Endothelial cell of umbilical vein (primary cell): Measurements from ENCODE around the gene ACOT7. TPM values are rescaled to one million over a fixed set of nuclear protein-coding genes. Genes with fewer than 3 reads are reported as not detected.

Experiments
- BruUV-seq: library from RNA; stranded (reverse); fragments of 400-500 nt; replicated peaks from 2 replicates; lab custom pipeline; 2021; lab: Mats Ljungman, UMichigan
- CTCF ChIA-PET: fragments of 300-600, 350-600 bp; sonication (Branson Sonifier 250); formaldehyde crosslinking; loops from one replicate; lab custom pipeline; 2021; ENCODE audit warnings: antibody characterized with exemption, inconsistent platforms; lab: Charles Lee
- POLR2A ChIA-PET: fragments of 300-600, 350-600 bp; sonication (Branson Sonifier 250); formaldehyde crosslinking; loops from one replicate; lab custom pipeline; 2021; ENCODE audit warnings: antibody characterized with exemption, inconsistent platforms; lab: Charles Lee
- DNase-seq: peaks from one replicate; pipeline ENCODE4 v3.0.0-alpha.2; 2011; ENCODE audit warnings: low read depth, low spot score
- FAIRE-seq: peaks from 2 replicates; lab custom pipeline; 2011; peaks lifted over from hg19 to GRCh38; lab: Jason Lieb, UNC
- H2AFZ ChIP-seq: 2 replicates; pipeline ENCODE4 v1.6.0; 2012; ENCODE audit warnings: low read depth, low read length, control low read depth, inconsistent platforms
- H3K27ac ChIP-seq: 2 replicates; pipeline ENCODE4 v1.5.1; 2011; ENCODE audit warnings: low read depth, mild to moderate bottlenecking, control low read depth, low read length, moderate library complexity; ENCODE audit not compliant: insufficient read depth
- H3K27me3 ChIP-seq, 2 experiments: 2 replicates each; pipeline versions ENCODE4 v1.6.0 to v1.6.1; 2011; ENCODE audit warnings: low read length in 2 of 2, mixed read lengths in 1 of 2; ENCODE audit not compliant: control insufficient read depth in 2 of 2, insufficient read depth in 2 of 2
- H3K36me3 ChIP-seq, 2 experiments: 2 replicates in 1 of 2; 3 replicates in 1 of 2; pipeline ENCODE4 v1.5.1; 2011; ENCODE audit warnings: low read length in 2 of 2, mild to moderate bottlenecking in 1 of 2, moderate library complexity in 1 of 2; ENCODE audit not compliant: control insufficient read depth in 2 of 2, insufficient read depth in 2 of 2; ENCODE audit errors: extremely low read depth in 1 of 2
- H3K4me1 ChIP-seq: 3 replicates; pipeline ENCODE4 v1.5.1; 2011; ENCODE audit warnings: mild to moderate bottlenecking, low read length; ENCODE audit not compliant: control insufficient read depth, insufficient read depth; ENCODE audit errors: extremely low read depth
- H3K4me2 ChIP-seq: 2 replicates; pipeline ENCODE4 v1.6.1; 2011; ENCODE audit warnings: low read length, control low read depth, mixed read lengths; ENCODE audit not compliant: insufficient read depth
- H3K4me3 ChIP-seq, 3 experiments: fragments of 200-600 bp in 1 of 3; sonication (generic), shearing (Covaris generic) in 1 of 3; replicated peaks in 1 of 3; 2 replicates each; pipeline ENCODE4 v1.5.1; 2011 to 2016; ENCODE audit warnings: control low read depth in 3 of 3, low read length in 3 of 3, mild to moderate bottlenecking in 2 of 3, inconsistent platforms in 1 of 3, low read depth in 1 of 3, moderate library complexity in 1 of 3; ENCODE audit not compliant: insufficient read depth in 1 of 3
- H3K79me2 ChIP-seq: 2 replicates; pipeline ENCODE4 v1.6.0; 2012; ENCODE audit warnings: low read length, inconsistent platforms; ENCODE audit not compliant: control insufficient read depth, insufficient read depth
- H3K9ac ChIP-seq: replicated peaks from 2 replicates; pipeline ENCODE3; 2011; ENCODE audit warnings: low read length, control low read depth; ENCODE audit not compliant: insufficient read depth; ENCODE audit errors: extremely low read depth
- H3K9me1 ChIP-seq: replicated peaks from 3 replicates; pipeline ENCODE4 v1.6.0; 2011; ENCODE audit warnings: mild to moderate bottlenecking, low read length; ENCODE audit not compliant: control insufficient read depth, insufficient read depth; ENCODE audit errors: extremely low read depth
- H3K9me3 ChIP-seq: replicated peaks from 2 replicates; pipeline ENCODE4 v1.5.1; 2012; ENCODE audit warnings: low read length, inconsistent platforms; ENCODE audit not compliant: control insufficient read depth, insufficient read depth
- H4K20me1 ChIP-seq: replicated peaks from 2 replicates; pipeline ENCODE3; 2011; ENCODE audit warnings: mild to moderate bottlenecking, low read length; ENCODE audit not compliant: control insufficient read depth, insufficient read depth; ENCODE audit errors: extremely low read depth
- CTCF ChIP-seq, 2 donors: IDR thresholded peaks; 1 replicate in 1 of 2; 2 replicates in 1 of 2; pipeline ENCODE4 v1.5.1; 2011; ENCODE audit warnings: low read length in 2 of 2, mild to moderate bottlenecking in 2 of 2, moderate library complexity in 2 of 2, control low read depth in 1 of 2, inconsistent platforms in 1 of 2, low read depth in 1 of 2; ENCODE audit not compliant: insufficient read depth in 1 of 2; ENCODE audit errors: extremely low read depth in 1 of 2
- EZH2 ChIP-seq: IDR thresholded peaks from 2 replicates; pipeline ENCODE4 v1.6.1; 2012; ENCODE audit warnings: borderline replicate concordance, low read depth, mild to moderate bottlenecking, moderate library complexity, low read length, inconsistent platforms; ENCODE audit not compliant: severe bottlenecking
- FOS ChIP-seq: IDR thresholded peaks from 2 replicates; pipeline ENCODE4 v1.6.1; 2011; ENCODE audit warnings: mild to moderate bottlenecking, low read length, moderate library complexity, borderline replicate concordance; ENCODE audit not compliant: insufficient read depth
- GATA2 ChIP-seq: IDR thresholded peaks from 2 replicates; pipeline ENCODE4 v1.7.0; 2011; ENCODE audit warnings: low read depth, mild to moderate bottlenecking, moderate library complexity, mixed read lengths, low read length; ENCODE audit not compliant: insufficient read length, insufficient read depth
- JUN ChIP-seq: IDR thresholded peaks from 2 replicates; pipeline ENCODE4 v1.6.1; 2011; ENCODE audit warnings: borderline replicate concordance, low read depth; ENCODE audit not compliant: insufficient read length, insufficient read depth
- MAX ChIP-seq: IDR thresholded peaks from 2 replicates; pipeline ENCODE4 v1.6.1; 2011; ENCODE audit not compliant: insufficient read depth, insufficient read length
- MYC ChIP-seq: IDR thresholded peaks from one replicate; pipeline ENCODE4 v1.6.1; 2011; ENCODE audit warnings: mild to moderate bottlenecking, low read depth, low read length
- POLR2A ChIP-seq: IDR thresholded peaks from 2 replicates; pipeline ENCODE4 v1.6.1; 2012; ENCODE audit warnings: low read depth, mild to moderate bottlenecking, control low read depth, low read length
- POLR2AphosphoS5 ChIP-seq: IDR thresholded peaks from 2 replicates; pipeline ENCODE4 v1.6.1; 2012; ENCODE audit warnings: low read depth, mild to moderate bottlenecking, control low read depth, low read length, moderate library complexity; ENCODE audit not compliant: insufficient read depth
- dilution Hi-C: fragments of 300-500 bp; cut with MboI; formaldehyde crosslinking; loops from one replicate; pipeline ENCODE4 v1.15.0; 2019; ENCODE audit warnings: low sequenced_read_pairs; ENCODE audit not compliant: extremely low pct_ligation_motif_present
- intact Hi-C: fragments of 100-400 bp; cut with micrococcal nuclease; formaldehyde crosslinking; loops from one replicate; pipeline ENCODE4 v1.10.0; 2022
- polyA plus RNA-seq, 4 experiments: library from polyadenylated mRNA; depleted of rRNA in 3 of 4; stranded (reverse) in 3 of 4; unstranded in 1 of 4; fragments of >200 nt; gene quantifications; 2 replicates each; pipeline versions ENCODE4 v1.2.1 to v1.2.3, GENCODE V29; 2011 to 2012; ENCODE audit warnings: missing spikeins in 1 of 4
- total RNA-seq: library from RNA; stranded (reverse); gene quantifications from 2 replicates; pipeline ENCODE4 v1.2.3, GENCODE V29; 2021

Gene ACOT7
- total and polyA plus RNA-seq, 2 donors (not counting 3 experiments of a cell fraction or from before 2014, with no cell fraction given), result 69.4 to 105 TPM

- POLR2A ChIA-PET, result no interaction called here
These were observed 23.6 kb downstream of the ACOT7 start for GRCh38 chr1:6370006-6370405.

More at GRCh38 chr1:6370006-6370405, 23.6 kb downstream of the ACOT7 start:
- intact Hi-C loops (no loop called here), dilution Hi-C loops (no loop called here)
- H3K36me3 ChIP-seq, result no peaks in the 10 kb centered on the region
- no peaks in the 10 kb centered on the region for H3K9me3 ChIP-seq
- no peaks in the 10 kb centered on the region for H4K20me1 ChIP-seq
- no peak for TF ChIP-seq POLR2A
- TF ChIP-seq CTCF (IDR thresholded peaks at IDR 0.05; ENCODE audit: extremely low read depth in 1 of 2, insufficient read depth in 1 of 2, low read depth in 1 of 2, low read length in 2 of 2), result no peak
- TF ChIP-seq MAX, result no peak
- no peak for TF ChIP-seq GATA2
- TF ChIP-seq MYC, result no peak
- no peak for TF ChIP-seq FOS
- no peak for TF ChIP-seq EZH2
- no peak for TF ChIP-seq JUN
- no peak for TF ChIP-seq POLR2AphosphoS5
- H3K4me3 ChIP-seq, result no peak overlapping the region
- no TSS peak for BruUV-seq
- no peaks in the 10 kb centered on the region for H3K79me2 ChIP-seq
- DNase-seq, result no peak
- H3K4me1 ChIP-seq, result no peaks in the 10 kb centered on the region
- H3K27me3 ChIP-seq, result no peaks in the 10 kb centered on the region
- no peak overlapping the region for H3K4me2 ChIP-seq
- no peak overlapping the region for H3K9ac ChIP-seq
- H2AFZ ChIP-seq, result no peak overlapping the region
- no peaks in the 10 kb centered on the region for H3K9me1 ChIP-seq
- CTCF ChIA-PET, result interaction anchor here (2.4 kb wide), 1 partner anchor 15 kb away, joined by 10 read pairs; no protein-coding TSS in a partner anchor
- FAIRE-seq, result no peak
- no peak overlapping the region for H3K27ac ChIP-seq
